D721Med (cell line): ENCODE data around the gene DGKI.

ENCODE experiments used
- DNase-seq: peaks from one replicate; pipeline ENCODE4 v3.0.0; 2011; ENCODE audit warnings: low spot score; ENCODE audit not compliant: insufficient read length
- FAIRE-seq: peaks from 2 replicates; lab custom pipeline; 2011; peaks lifted over from hg19 to GRCh38; lab: Jason Lieb, UNC
- CTCF ChIP-seq: IDR thresholded peaks from 2 replicates; pipeline ENCODE4 v1.5.1; 2012; ENCODE audit warnings: mild to moderate bottlenecking, control low read depth; ENCODE audit not compliant: insufficient read depth; ENCODE audit errors: missing control alignments

DGKI gene

GRCh38 chr7:137636376-137636775 lies 210.4 kb downstream of the DGKI start:
- no peak for TF ChIP-seq CTCF
- FAIRE-seq (no peak), DNase-seq (no peak)

GRCh38 chr7:137635874-137636273 lies 210.9 kb downstream of the DGKI start:
- no peak for TF ChIP-seq CTCF
- DNase-seq: no peak
- no peak for FAIRE-seq

- DNase-seq: no peak
- no peak for FAIRE-seq
- TF ChIP-seq CTCF: no peak
Observed at GRCh38 chr7:137635132-137635531, 211.6 kb downstream of the DGKI start.

- DNase-seq (no peak), FAIRE-seq (no peak)
- no peak for TF ChIP-seq CTCF
Observed at GRCh38 chr7:137634356-137634755, 212.4 kb downstream of the DGKI start.

GRCh38 chr7:137633133-137633532 lies 213.6 kb downstream of the DGKI start:
- FAIRE-seq (no peak), DNase-seq (no peak)
- TF ChIP-seq CTCF: no peak

GRCh38 chr7:137628216-137628615 lies 218.6 kb downstream of the DGKI start:
- no peak for TF ChIP-seq CTCF
- DNase-seq (no peak), FAIRE-seq (no peak)

GRCh38 chr7:137626469-137627067 lies 220.2 kb downstream of the DGKI start:
- FAIRE-seq (no peak), DNase-seq (peak; percentile 26)
- TF ChIP-seq CTCF: peak; percentile 86
